GM21528 (cell line): Measurements from ENCODE around the gene TFDP3.

ENCODE experiments used
- ATAC-seq: cut with Tn5 transposase; IDR thresholded peaks from one replicate; pipeline ENCODE4 v1.9.1; 2021; ENCODE audit warnings: mild to moderate bottlenecking, moderate library complexity; ENCODE audit not compliant: unreplicated experiment, low FRiP score

Gene TFDP3, protein sequence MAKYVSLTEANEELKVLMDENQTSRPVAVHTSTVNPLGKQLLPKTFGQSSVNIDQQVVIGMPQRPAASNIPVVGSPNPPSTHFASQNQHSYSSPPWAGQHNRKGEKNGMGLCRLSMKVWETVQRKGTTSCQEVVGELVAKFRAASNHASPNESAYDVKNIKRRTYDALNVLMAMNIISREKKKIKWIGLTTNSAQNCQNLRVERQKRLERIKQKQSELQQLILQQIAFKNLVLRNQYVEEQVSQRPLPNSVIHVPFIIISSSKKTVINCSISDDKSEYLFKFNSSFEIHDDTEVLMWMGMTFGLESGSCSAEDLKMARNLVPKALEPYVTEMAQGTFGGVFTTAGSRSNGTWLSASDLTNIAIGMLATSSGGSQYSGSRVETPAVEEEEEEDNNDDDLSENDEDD

DNA sequence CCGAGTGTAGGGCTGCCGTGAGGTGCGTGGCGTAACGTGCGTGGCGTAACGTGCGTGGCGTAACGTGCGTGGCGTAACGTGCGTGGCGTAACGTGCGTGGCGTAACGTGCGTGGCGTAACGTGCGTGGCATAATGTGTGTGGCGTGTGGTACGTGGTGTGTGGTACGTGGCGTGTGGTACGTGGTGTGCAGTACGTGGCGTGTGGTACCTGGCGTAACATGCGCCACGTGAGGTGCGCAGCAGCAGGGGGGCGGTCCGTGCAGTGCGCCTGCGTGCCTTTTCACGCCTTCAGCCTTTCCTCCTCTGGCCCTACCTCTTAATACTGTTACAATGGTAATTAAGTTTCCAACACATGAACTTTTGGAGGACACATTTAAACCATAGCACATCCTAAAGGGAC is at the start of gene TFDP3:
TSS of gene TFDP3 (minus strand) at position 26 of the 400 bp plus-strand sequence. CDS start 95 bp downstream, outside the sequence.
- ATAC-seq, result no peak

DNA sequence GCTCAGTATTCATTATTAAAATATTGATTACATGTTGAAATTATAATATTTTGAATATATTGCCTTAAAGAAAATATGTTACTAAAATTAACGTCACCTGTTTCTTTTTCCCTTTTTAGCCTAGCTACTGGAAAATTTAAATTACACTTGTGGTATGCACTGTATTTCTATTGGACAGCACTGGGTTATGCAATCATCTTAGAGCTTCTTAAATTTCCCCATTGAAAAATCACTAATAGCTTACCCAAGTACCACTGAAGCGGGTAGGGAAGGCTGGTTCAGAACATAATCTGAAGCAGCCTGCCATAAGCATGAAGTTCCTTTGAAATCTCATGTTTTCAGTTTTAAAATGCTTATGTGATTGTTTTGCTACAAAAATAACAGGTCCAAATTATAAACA is 49.5 kb upstream of the TFDP3 start:
- ATAC-seq, result no peak

DNA sequence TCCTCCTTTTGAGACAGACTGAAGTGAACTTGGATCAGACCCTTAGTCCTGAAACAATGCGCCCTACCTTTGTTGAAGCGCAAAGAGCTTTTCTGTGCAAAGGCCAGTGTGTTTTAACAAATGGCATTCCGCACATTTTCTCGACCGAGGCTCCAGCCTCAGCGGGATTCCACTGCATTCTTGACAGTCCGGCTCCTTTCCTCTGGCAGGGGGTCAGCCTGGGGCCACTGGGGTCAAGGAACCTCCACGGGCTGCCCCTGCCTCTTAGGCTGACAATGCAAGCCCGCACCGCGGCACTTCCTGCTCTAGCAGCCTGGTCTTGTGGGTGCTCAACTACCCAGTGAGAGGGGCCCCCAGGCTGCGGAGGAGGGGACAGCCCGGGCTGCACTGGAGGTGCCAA is 47.2 kb upstream of the TFDP3 start:
- no peak for ATAC-seq

DNA sequence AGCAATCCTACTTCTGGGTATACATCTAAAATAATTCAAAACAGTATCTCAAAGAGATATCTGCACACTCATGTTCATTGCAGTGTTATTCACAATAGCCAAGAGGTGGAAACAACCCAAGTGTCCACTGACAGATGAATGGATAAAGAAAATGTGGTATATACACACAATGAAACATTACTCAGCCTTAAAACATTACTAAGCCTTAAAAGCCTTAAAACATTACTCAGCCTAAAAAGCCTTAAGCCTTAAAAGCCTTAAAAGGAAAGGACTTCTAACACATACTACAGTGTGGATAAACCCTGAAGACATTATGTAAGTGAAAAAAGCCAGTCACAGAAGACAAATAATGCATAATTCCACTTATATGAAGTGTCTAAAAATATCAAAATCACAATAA is 40.3 kb upstream of the TFDP3 start:
- ATAC-seq, result no peak

DNA sequence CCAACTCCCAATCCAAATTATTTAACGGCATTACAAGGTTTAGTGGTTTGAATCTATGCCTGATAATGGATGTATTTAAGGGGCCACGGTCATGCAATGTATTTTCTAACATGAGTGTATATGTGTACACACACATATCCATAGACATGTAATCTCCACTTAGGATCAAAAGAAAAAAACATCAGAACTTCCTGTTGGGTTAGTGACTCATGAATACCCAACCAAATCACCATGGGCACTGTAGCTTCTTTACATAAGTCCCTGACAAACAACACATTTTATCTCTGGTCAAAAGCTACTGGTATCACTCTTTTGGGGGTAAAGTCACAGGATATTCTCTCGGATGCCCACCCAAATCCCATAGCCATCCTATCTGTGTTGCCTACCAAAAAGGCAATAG is 36.5 kb upstream of the TFDP3 start:
- ATAC-seq, result no peak

DNA sequence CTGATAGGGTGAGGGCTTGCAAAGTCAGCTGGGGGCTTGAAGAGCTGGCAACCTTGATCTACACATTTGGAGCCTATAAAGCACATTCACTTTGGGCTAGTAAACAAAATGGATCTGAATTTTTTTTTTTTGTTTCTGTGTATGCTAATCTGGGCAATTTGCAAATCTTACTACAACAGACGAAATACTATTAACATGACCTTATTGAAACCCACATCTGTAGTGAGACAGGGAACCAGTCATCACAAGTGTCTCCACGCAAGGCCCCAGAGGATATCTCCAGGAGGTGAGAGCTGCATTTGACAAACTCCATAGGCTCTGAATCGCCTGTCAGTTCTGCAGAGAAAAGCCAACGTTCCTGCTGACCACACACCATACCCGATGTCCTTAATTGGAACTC is 33.0 kb upstream of the TFDP3 start:
- ATAC-seq, result no peak

DNA sequence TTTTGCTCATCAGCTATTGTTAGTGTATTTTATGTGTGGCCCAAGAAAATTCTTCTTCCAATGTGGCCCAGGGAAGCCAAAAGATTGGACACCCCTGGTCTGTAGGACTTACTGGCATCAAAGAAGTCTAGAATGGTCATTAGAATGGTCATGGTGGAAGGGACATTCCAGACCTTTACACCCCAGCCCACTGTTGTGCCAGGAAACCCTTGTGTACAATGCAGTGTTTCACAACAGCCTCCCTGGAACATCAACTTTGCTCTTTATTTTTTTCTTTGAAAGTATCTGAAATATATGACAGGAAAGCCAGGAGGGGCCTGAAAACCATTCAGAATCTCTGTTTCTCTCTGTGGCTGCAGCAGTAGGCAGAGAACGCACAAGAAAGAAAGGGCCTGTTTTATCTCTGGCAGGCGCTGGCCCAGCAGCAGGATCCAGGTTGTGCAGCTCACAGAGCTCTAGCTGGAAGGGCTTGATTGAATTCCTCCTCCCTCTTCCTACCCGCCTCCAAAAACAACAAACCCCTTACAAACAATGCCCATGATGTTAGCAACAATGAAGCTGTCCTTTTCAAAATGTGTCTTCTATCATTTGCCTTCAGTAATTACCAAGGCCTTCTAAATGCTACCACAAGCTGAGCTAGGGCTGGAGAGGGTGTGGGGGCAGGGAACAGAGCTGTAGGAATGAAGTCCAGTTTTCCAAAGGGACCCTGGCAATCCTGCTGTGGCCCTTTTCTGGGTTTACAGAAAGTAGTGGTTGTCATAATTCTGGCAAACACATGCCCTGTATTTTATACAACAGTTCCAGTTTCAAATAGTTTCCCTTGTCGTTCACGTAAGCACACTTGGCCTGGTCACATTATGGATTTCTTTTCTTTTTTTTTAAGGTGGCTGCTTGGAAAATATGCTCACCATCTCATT is 32.3 kb upstream of the TFDP3 start:
- ATAC-seq, result no peak

DNA sequence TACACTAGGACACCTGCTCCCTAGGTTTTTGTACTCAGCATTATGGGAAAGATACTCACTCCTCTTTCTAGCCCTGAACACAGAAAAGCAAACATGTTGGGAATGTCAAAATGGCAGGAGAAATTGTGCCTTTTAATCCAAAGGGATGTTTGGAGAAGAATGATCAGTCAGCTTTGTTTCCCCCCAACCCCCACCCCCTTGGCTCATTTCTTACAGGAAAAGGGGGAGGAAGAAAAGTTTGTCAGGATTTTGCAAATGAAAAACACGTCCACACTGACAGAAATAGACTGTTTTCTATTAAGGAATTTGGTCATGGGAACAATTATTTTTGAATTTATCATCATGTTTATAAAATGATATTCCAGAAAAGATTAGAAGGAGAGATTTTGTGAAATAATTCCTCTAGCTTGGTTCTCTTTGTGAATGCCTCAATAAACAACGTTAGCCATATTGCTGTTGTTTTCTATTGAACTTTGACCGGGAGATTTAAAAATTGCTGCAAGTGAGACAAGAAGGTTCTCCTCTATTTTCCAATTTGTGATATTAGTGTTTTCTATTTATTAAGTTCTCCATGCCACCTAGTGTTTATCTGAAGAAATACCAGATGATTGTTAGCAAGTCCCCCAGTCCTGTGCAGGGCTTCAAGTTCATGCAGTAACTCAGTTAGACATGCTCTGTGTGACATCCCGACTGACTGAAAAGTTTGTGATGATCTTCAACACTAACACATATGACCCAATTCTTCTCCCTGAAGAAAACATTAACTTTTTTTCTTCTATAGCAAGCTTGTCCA is 31.3 kb upstream of the TFDP3 start:
- no peak for ATAC-seq

DNA sequence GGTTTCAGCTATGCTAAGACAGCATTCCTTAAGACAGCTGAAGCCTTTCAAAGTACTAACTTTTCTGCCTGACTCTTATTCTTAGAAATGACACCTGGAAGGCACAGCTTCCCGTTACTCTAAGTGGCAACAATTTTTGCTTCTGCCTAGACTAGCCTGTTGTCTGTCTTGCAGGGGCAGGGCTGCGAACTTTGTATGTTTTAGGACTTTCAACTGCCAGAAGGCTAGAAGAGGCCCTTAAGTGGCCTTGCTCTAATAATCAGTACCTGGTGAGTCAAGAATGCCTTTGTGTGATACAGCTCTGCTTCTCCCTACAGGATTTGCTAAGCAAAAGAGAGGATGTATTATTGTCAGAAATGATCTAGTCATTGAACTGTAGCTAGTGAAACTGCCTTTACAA is 30.0 kb upstream of the TFDP3 start:
- no peak for ATAC-seq

DNA sequence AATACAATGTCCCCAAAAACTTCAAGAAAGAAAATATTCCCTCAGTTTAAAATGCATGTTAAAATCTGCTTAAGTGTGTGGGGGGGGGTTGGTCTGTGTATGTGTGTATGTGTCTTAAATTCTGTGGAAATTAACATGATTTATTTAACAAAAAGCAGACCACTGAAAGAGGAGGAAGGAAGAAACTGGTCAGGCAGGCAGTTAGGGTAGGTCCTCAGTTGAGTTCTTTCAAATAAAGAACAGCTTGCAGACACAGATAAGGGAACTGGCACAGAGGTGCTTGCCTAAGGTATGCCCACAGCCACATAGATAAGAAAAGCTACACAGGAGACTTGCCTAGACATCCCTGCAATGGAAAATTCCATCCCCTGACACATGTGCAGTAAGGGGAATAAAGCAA is 28.8 kb upstream of the TFDP3 start:
- no peak for ATAC-seq

DNA sequence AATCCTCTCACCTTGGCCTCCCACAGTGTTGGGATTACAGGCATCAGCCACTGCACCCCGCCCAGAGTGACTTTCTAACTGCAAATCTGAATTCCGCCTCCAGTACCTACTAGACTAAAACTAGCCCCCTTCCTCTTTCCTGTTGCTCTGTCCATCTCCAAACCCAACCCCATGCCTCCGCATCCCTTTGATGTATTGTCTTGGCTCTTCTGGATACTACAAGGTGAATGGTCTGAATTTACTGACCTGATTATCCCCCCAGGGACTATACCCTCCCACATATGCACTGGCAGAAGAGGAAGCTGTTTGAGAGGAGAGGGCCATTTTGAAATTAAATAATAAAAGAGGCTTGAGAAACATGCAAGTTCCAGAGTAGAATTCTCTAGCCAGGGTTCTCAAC is 17.7 kb upstream of the TFDP3 start:
- ATAC-seq, result no peak

DNA sequence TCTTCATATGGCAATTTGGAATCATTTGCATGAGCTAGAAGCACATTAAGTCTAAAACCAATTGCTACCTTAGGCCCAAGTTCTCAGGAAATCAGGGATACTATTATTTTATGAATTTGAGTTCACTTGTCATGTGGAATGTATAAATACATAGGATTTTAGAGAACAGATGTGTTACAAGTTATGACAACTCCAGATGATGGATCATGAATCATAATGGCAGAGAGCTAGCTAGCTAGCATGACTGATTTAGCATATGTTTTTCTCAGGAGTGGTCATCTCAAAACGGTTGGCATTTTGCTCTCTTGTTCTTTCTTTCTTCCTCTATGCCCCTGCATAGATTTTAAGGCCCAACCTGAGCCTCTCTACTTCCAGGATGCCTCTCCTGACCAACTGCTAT is 14.2 kb upstream of the TFDP3 start:
- ATAC-seq, result no peak

DNA sequence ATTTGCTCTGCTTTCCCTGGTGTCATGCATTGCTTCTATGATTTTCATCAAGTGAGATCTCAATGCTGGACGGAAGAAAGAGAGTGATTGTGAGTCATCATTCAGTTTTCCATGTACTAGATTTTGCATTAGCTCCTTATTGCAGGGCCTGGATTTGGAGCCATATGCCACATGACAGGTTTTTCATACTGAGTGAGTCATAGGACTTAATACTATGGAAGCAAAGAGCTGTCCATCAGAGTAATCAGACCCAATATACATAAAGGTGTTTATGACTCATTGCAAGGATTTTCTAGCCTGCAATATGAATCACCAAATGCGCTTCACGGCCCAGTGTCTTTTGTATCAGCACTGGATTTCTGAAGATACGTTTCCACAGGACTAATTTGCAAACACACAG is 11.2 kb upstream of the TFDP3 start:
- ATAC-seq, result no peak

DNA sequence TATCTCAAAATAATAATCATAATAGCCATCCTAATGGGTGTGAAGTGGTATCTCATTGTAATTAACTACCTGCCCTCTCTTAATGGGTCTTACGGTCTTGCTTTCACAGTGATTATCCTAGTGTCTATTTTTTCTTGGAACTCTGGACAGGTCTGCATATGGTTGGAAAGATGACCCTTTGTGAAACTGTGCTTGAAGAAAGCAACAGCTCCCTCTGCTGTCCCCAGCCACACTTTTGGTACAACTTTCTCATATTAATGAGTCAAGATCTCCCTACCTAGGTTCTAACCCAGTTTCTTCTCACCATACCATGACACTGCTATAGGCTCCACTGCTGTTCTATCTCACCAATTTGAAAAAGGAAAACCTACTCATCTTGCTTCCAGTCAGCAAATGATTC is 2.4 kb downstream of the TFDP3 start:
- no peak for ATAC-seq

DNA sequence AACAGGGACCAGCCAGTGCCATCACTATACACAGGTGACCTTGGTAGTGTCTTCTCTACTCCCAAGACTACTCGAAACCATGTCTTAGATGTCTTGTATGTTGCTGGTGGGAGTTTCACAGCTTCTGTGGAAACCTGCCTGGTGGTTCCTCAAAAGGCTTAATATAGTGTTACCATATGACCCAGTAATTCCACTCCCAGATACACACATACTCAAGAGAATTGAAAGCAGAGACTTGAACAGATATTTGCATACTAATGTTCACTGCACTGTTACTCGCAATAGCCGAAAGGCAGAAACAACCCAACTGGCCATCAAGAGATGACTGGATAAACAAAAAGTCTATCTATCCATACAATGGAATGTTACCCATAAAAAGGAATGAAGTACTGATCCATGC is 3.1 kb downstream of the TFDP3 start:
- no peak for ATAC-seq

DNA sequence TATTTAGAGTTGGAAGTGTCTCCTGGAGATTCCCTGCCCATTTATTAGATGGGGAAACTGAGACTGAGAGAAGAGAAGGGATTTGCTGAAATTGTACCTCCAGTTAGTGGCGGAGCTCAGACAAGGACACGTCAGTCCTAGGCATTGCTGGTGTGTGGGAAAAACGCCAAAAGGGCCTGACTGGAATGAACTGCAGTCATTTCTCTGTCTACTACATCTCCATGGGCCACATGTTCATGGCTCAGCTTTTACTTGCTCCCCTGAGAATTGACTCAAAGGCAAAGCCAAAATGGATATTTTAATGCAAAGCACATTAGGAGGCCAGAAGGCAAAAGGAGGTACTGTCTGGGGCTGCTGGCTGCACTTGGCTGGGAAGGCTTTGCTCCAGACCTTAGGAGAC is 3.9 kb downstream of the TFDP3 start:
- ATAC-seq, result no peak

DNA sequence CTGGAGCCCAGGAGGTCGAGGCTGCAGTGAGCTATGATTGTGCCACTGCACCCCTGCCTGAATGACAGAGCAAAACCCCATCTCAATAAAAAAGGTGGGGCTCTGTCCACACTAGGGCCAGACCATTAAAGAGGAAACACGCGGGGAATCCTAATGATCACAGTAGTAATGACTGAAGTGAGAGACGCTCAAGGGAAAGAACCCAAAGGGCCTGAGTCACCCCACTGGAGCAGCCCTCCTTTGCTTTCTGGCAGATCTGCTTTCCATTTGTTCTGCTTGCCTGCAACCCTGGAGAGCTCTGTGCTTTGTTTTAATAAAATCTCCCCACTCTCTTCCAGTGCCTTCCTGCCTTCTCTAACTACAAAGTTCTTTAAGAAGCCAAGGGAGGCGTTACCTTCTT is 5.0 kb downstream of the TFDP3 start:
- no peak for ATAC-seq

DNA sequence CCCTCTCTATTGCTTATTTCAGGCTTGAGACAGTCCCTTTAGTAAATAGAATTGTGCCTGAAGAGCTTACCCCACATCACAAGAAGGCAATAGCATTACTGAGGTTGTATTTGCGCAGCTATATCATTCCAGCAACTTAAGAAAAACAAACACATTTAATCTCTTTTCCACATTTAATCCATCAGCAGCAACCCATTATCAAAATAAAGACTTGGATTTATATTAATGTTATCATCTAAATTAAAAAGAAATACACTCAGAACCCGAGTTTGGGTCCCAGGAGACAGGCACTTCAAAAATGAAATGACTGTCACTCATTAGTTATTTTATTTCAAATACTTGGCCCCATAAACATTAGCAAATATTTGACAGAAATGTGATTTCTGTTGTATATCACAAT is 10.4 kb downstream of the TFDP3 start:
- ATAC-seq, result no peak

DNA sequence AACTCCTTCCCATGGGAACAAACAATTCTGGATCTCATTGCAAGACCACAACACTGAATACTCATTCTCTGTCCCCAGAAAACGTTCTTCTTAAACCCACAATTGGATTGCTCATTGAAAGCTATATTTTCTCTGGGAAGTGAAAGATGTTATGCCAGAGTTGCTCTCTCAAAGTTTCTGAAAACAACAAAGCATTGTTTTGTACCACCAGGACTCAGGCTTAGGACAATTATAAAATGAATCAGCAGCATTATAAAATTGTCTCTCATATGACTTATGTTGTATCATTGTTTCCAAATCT is 26.5 kb downstream of the TFDP3 start:
- ATAC-seq, result no peak

DNA sequence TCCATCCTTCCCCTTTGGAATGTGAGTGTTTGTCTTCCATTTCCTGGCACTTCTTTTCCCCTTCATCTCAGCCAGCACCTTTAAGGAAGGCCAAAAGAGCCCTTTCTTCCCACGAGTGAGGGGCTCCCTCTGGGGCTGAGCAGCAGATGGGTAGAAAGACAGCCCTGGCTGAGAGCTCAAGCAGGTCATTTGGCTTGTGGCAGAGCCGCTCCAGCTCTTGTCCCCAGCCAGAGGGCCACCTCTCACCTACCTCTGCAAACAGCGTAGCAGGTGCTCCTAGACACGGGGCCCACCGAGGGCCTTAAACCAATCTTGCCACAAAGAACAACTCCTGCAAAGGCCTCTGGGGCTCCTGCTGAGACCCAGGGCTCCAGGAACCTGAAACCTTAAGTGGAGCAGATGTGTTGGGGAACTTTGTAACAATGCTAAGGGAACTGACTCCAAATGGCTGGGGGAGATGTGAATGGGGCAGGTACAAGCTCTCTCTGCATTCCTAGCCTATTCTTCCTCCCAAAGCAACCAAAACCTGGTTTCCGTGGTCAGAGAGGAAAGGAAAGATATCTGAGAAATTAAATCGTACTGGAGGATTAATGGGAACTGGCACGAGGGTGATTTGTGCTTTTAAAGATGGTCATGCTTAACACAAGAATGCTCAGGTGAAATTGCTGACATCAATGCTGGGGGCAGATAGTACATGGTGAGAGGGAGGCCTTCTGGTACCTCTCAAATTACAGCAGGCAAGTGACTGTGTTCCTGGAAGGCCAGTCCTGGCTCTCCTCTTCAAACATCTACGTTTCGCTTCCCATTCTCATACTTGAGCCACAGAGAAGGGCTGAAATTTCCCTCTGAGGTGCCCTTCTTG is 27.0 kb downstream of the TFDP3 start:
- no peak for ATAC-seq
